ENCODE results near the gene PDZD11.

The PDZD11 gene

DNA sequence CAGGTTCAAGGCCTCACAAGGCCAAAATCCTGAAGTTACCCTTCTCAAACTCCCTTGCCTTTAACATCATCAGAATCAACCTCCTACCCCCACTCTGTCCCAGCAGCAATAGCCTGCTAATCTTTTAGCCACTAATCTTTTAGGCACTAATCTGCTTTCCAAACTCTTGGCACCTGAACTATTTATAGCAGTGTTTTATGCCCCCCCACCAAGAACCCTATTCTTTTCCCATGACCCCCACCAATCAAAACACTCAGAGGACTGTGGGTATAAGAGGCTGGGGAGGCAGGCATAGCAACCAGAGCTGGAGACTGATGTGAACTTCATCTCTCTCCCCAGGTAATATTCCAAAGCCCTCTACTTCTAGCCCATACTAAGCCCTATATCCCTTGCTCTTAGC, 21.7 kb downstream of the PDZD11 start, which contains the start of gene ARR3:
Gene ARR3, plus strand, starts transcription at position 301 of the 400 bp plus-strand sequence. CDS start 1,052 bp downstream, outside the sequence.
- no peak for TF ChIP-seq EZH2phosphoT487 (conservative IDR thresholded peaks at IDR 0.05; ENCODE audit: low read length)
- TF ChIP-seq, protein P1, sequence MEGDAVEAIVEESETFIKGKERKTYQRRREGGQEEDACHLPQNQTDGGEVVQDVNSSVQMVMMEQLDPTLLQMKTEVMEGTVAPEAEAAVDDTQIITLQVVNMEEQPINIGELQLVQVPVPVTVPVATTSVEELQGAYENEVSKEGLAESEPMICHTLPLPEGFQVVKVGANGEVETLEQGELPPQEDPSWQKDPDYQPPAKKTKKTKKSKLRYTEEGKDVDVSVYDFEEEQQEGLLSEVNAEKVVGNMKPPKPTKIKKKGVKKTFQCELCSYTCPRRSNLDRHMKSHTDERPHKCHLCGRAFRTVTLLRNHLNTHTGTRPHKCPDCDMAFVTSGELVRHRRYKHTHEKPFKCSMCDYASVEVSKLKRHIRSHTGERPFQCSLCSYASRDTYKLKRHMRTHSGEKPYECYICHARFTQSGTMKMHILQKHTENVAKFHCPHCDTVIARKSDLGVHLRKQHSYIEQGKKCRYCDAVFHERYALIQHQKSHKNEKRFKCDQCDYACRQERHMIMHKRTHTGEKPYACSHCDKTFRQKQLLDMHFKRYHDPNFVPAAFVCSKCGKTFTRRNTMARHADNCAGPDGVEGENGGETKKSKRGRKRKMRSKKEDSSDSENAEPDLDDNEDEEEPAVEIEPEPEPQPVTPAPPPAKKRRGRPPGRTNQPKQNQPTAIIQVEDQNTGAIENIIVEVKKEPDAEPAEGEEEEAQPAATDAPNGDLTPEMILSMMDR (IDR thresholded peaks at IDR 0.05; ENCODE audit: insufficient read depth, low read length, poor library complexity, severe bottlenecking) = no peak
- Histone ChIP-seq H3K9ac (ENCODE audit: low read length) (no peak within 1 kb of the TSS), H3K9me2 (replicated peaks; ENCODE audit: insufficient read depth, low read length) (no peaks in the 10 kb centered on the region), H3F3A (ENCODE audit: insufficient read depth) (no peaks in the 10 kb centered on the region), H3K79me2 (ENCODE audit: insufficient read depth, low read length) (no peaks in the 10 kb centered on the region), H4K20me1 (ENCODE audit: low read depth, low read length) (no peaks in the 10 kb centered on the region), H2AFZ (ENCODE audit: low read depth, low read length, severe bottlenecking) (no peak within 1 kb of the TSS), H3K36me3 (ENCODE audit: low read length) (no peaks in the 10 kb centered on the region), H3K4me2 (ENCODE audit: low read depth, low read length, poor library complexity, severe bottlenecking) (no peak within 1 kb of the TSS), H3K27ac (ENCODE audit: low read depth, low read length) (no peak within 1 kb of the TSS), H3K27me3 (ENCODE audit: low read length) (no peaks in the 10 kb centered on the region), H3K4me3 (ENCODE audit: insufficient read depth, low read length, poor library complexity, severe bottlenecking) (no peak within 1 kb of the TSS), H3K9me3 (ENCODE audit: insufficient read depth, low read length) (no peaks in the 10 kb centered on the region)

- Histone ChIP-seq H3K27me3 (ENCODE audit: low read length) (no peaks in the 10 kb centered on the region), H3K36me3 (ENCODE audit: low read length) (no peaks in the 10 kb centered on the region)
These were observed 24.9 kb downstream of the PDZD11 start for GRCh38 chrX:70264784-70265183.

DNA sequence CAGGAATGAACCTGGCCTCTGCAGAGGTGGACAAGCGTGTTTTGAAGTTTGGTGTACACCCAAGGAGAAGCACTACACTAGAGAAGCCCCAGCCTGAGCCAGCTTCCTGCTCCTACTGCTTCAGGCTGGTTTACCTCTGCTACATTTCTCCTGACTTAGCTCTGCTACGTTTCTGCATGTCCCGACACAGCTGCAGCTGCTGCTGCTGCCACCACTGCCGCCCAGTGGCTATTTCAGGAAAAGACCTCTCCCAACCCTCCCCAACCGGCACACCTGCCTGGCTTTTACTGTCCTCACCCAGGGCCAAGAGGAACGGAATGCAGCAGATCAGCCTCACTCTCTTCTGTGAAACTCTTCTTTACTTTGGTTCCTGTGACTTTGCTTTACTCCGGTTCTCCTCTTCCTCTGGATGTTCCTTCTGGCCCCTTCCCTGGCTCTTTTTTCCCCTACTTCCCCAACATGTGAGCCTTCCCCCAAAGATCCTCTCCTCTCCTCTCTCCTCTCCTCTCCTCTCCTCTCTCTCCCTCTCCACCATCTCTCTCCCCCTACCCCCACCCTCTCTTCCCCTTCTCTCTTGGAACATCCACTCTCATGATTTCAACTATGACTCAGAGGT, 26.7 kb downstream of the PDZD11 start:
- Histone ChIP-seq H3K9ac (ENCODE audit: low read length) (no peak overlapping the region), H3K4me3 (ENCODE audit: insufficient read depth, low read length, poor library complexity, severe bottlenecking) (no peak overlapping the region), H3K27me3 (ENCODE audit: low read length) (no peaks in the 10 kb centered on the region), H4K20me1 (ENCODE audit: low read depth, low read length) (no peaks in the 10 kb centered on the region), H3K27ac (ENCODE audit: low read depth, low read length) (no peak overlapping the region), H3K79me2 (ENCODE audit: insufficient read depth, low read length) (no peaks in the 10 kb centered on the region), H2AFZ (ENCODE audit: low read depth, low read length, severe bottlenecking) (no peak overlapping the region), H3K4me2 (ENCODE audit: low read depth, low read length, poor library complexity, severe bottlenecking) (no peak overlapping the region), H3K36me3 (ENCODE audit: low read length) (no peaks in the 10 kb centered on the region), H3K9me3 (ENCODE audit: insufficient read depth, low read length) (no peaks in the 10 kb centered on the region), H3F3A (ENCODE audit: insufficient read depth) (no peaks in the 10 kb centered on the region), H3K9me2 (replicated peaks; ENCODE audit: insufficient read depth, low read length) (no peaks in the 10 kb centered on the region)
- TF ChIP-seq, protein P1 (IDR thresholded peaks at IDR 0.05; ENCODE audit: insufficient read depth, low read length, poor library complexity, severe bottlenecking) = no peak
- no peak for TF ChIP-seq EZH2phosphoT487 (conservative IDR thresholded peaks at IDR 0.05; ENCODE audit: low read length)

More at GRCh38 chrX:70264784-70265183, 24.9 kb downstream of the PDZD11 start:
- H3K27ac ChIP-seq (ENCODE audit: low read depth, low read length) = no peak overlapping the region
- H2AFZ ChIP-seq (ENCODE audit: low read depth, low read length, severe bottlenecking) = no peak overlapping the region
- H3K79me2 ChIP-seq (ENCODE audit: insufficient read depth, low read length) = no peaks in the 10 kb centered on the region
- no peak overlapping the region for H3K4me2 ChIP-seq (ENCODE audit: low read depth, low read length, poor library complexity, severe bottlenecking)
- no peak overlapping the region for H3K9ac ChIP-seq (ENCODE audit: low read length)
- TF ChIP-seq, protein P1 (IDR thresholded peaks at IDR 0.05; ENCODE audit: insufficient read depth, low read length, poor library complexity, severe bottlenecking) = no peak
- TF ChIP-seq EZH2phosphoT487 (conservative IDR thresholded peaks at IDR 0.05; ENCODE audit: low read length) = no peak
- no peaks in the 10 kb centered on the region for H3K9me3 ChIP-seq (ENCODE audit: insufficient read depth, low read length)
- no peak overlapping the region for H3K4me3 ChIP-seq (ENCODE audit: insufficient read depth, low read length, poor library complexity, severe bottlenecking)
- no peaks in the 10 kb centered on the region for H3K9me2 ChIP-seq (replicated peaks; ENCODE audit: insufficient read depth, low read length)
- no peaks in the 10 kb centered on the region for H3F3A ChIP-seq (ENCODE audit: insufficient read depth)
- H4K20me1 ChIP-seq (ENCODE audit: low read depth, low read length) = no peaks in the 10 kb centered on the region
